ENCODE data around the gene TUBG1. TPM values are rescaled to one million over a fixed set of nuclear protein-coding genes. Genes with fewer than 3 reads are reported as not detected.

TUBG1 gene
- total and polyA plus RNA-seq, 9 of the 15 experiments (the other 6 are each of a cell fraction or from before 2014, with no cell fraction given): 33.1 to 147 (median 66.0) TPM

DNA sequence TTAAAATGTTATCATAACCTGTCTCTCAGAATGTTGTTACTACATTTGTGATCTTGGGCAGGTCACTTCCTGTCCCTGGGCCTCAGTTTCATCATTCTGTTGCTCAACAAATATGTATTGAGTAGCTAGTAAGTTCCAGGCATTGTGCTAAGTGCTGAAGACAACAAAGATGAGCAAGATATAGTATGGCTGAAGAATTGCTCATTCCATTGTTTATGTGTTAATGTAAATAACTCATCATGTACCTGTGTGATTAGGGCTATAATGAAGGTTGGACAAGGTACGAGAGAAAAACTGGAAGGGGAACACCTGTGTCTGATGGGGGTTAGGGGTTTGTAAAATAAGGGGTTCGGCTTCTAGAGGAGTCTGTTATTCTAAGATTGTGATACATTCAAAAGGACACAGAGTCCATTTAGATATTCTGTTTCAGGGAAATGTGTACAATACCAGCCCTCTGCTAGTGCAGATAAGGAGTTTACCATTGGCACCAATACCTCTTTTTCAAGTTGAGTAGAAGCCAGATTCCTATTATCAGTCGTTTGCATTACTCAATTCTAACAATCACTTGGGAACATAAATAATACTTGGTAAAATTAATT is 20.0 kb downstream of the TUBG1 start (continued):
- TF ChIP-seq U2AF2 (optimal IDR thresholded peaks at IDR 0.05; ENCODE audit: low read depth, low read length) (no peak), GATAD2A (IDR thresholded peaks at IDR 0.05) (no peak), KLF6 (CRISPR knock-in tag; IDR thresholded peaks at IDR 0.05; ENCODE audit: borderline replicate concordance) (no peak), XRCC5 (IDR thresholded peaks at IDR 0.05; ENCODE audit: low read depth, low read length) (no peak), RBM39 (optimal IDR thresholded peaks at IDR 0.05; ENCODE audit: low read depth, low read length) (no peak), LEF1 (IDR thresholded peaks at IDR 0.05) (0 out of 2 replicates have a peak, but pooled peaks have one; percentile 36), SAP30 (IDR thresholded peaks at IDR 0.05; ENCODE audit: borderline replicate concordance, insufficient read depth, low read depth, low read length, poor library complexity, severe bottlenecking) (no peak), SIN3A (IDR thresholded peaks at IDR 0.05; ENCODE audit: borderline replicate concordance in 2 of 2, control insufficient read depth in 1 of 2, low read depth in 2 of 2, low read length in 2 of 2) (no peak), TCFL5 (CRISPR knock-in tag; conservative IDR thresholded peaks at IDR 0.05) (no peak), CTBP1 (IDR thresholded peaks at IDR 0.05; ENCODE audit: borderline replicate concordance) (0 out of 2 replicates have a peak, but pooled peaks have one; percentile 15), DACH1 (IDR thresholded peaks at IDR 0.05; ENCODE audit: partially characterized antibody) (peak; percentile 58), JUND (IDR thresholded peaks at IDR 0.05; ENCODE audit: borderline replicate concordance, low read depth, low read length) (no peak), JUND (tag; IDR thresholded peaks at IDR 0.05; ENCODE audit: borderline replicate concordance, low read depth, low read length) (peak; percentile 10; the same call in 1 of the 3 replicates), HDAC3 (IDR thresholded peaks at IDR 0.05; ENCODE audit: borderline replicate concordance, partially characterized antibody) (peak; percentile 66)
- TF ChIP-seq, protein P1, sequence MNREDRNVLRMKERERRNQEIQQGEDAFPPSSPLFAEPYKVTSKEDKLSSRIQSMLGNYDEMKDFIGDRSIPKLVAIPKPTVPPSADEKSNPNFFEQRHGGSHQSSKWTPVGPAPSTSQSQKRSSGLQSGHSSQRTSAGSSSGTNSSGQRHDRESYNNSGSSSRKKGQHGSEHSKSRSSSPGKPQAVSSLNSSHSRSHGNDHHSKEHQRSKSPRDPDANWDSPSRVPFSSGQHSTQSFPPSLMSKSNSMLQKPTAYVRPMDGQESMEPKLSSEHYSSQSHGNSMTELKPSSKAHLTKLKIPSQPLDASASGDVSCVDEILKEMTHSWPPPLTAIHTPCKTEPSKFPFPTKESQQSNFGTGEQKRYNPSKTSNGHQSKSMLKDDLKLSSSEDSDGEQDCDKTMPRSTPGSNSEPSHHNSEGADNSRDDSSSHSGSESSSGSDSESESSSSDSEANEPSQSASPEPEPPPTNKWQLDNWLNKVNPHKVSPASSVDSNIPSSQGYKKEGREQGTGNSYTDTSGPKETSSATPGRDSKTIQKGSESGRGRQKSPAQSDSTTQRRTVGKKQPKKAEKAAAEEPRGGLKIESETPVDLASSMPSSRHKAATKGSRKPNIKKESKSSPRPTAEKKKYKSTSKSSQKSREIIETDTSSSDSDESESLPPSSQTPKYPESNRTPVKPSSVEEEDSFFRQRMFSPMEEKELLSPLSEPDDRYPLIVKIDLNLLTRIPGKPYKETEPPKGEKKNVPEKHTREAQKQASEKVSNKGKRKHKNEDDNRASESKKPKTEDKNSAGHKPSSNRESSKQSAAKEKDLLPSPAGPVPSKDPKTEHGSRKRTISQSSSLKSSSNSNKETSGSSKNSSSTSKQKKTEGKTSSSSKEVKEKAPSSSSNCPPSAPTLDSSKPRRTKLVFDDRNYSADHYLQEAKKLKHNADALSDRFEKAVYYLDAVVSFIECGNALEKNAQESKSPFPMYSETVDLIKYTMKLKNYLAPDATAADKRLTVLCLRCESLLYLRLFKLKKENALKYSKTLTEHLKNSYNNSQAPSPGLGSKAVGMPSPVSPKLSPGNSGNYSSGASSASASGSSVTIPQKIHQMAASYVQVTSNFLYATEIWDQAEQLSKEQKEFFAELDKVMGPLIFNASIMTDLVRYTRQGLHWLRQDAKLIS (CRISPR knock-in tag; IDR thresholded peaks at IDR 0.05): no peak
- TF ChIP-seq, protein P2, sequence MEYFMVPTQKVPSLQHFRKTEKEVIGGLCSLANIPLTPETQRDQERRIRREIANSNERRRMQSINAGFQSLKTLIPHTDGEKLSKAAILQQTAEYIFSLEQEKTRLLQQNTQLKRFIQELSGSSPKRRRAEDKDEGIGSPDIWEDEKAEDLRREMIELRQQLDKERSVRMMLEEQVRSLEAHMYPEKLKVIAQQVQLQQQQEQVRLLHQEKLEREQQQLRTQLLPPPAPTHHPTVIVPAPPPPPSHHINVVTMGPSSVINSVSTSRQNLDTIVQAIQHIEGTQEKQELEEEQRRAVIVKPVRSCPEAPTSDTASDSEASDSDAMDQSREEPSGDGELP (CRISPR knock-in tag; IDR thresholded peaks at IDR 0.05; ENCODE audit: borderline replicate concordance): no peak
- TF ChIP-seq, protein P3, sequence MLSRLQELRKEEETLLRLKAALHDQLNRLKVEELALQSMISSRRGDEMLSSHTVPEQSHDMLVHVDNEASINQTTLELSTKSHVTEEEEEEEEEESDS (CRISPR knock-in tag; IDR thresholded peaks at IDR 0.05): no peak
- TF ChIP-seq, protein P4, sequence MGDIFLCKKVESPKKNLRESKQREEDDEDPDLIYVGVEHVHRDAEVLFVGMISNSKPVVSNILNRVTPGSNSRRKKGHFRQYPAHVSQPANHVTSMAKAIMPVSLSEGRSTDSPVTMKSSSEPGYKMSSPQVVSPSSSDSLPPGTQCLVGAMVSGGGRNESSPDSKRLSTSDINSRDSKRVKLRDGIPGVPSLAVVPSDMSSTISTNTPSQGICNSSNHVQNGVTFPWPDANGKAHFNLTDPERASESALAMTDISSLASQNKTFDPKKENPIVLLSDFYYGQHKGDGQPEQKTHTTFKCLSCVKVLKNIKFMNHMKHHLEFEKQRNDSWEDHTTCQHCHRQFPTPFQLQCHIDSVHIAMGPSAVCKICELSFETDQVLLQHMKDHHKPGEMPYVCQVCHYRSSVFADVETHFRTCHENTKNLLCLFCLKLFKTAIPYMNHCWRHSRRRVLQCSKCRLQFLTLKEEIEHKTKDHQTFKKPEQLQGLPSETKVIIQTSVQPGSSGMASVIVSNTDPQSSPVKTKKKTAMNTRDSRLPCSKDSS (IDR thresholded peaks at IDR 0.05; ENCODE audit: low read depth, partially characterized antibody): no peak
- TF ChIP-seq, protein P5, sequence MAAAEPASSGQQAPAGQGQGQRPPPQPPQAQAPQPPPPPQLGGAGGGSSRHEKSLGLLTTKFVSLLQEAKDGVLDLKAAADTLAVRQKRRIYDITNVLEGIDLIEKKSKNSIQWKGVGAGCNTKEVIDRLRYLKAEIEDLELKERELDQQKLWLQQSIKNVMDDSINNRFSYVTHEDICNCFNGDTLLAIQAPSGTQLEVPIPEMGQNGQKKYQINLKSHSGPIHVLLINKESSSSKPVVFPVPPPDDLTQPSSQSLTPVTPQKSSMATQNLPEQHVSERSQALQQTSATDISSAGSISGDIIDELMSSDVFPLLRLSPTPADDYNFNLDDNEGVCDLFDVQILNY (CRISPR knock-in tag; IDR thresholded peaks at IDR 0.05): no peak
